GM21737 (cell line): ENCODE results near the gene CACHD1.

ENCODE experiments used
- ATAC-seq: cut with Tn5 transposase; IDR thresholded peaks from one replicate; pipeline ENCODE4 v1.9.1; 2021; ENCODE audit warnings: mild to moderate bottlenecking, moderate library complexity; ENCODE audit not compliant: unreplicated experiment

CACHD1 gene

DNA sequence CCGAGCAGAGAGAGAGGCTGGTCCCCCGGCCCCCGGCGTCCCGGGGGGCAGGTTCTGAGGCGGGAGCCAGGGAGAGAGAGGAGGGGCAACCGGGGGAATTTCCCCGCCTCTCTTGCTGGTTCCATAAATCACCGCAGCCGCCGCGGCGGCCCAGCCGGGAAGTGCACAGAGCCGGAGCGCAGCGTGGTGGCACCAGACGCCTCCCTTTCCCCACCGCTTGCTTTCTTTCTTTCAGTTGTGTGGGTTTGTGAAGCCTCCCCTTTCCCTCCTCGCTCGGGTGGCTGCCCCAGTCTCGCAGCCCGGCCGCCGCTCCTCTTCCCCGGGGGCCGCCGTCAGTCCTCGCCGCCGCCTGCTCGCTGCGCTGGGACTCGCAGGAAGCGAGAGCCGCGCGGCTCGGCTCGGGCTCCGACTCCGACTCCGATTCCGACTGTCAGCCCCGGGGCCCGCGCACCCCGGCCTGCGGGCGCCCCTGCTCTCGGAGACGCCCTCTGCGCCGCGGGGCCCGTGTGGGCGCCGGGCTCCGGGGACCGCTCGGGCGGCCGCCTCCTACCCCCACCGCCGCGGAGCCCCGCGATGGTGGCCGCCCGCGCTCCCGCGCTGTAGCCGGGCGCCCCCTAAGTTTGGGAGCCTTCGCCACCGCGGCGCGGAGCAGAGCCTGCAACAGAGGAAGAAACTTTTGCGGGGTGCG is at the start of gene CACHD1:
Gene CACHD1 (plus strand): TSS at position 153 of the 688 bp plus-strand sequence. CDS start 616 bp downstream, outside the sequence.
- ATAC-seq = peak; percentile 67

DNA sequence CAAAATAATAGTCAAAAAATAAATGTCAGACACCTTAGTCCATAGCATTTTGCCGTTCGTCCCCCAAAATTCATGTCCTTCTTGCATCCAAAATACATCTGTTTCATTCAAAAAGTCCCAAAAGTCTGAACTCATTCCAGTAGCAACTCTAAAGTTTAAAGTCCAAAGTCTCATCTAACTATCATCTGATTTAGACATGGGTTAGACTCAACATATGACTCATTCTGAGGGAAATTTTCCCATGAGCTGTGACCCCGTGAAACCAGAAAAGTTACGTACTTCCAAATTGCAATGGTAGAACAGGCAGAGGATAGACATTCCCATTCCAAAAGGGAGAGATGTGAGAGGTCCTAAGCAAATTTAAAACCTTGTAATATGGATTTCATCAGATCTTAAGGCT is 48.6 kb upstream of the CACHD1 start:
- ATAC-seq = no peak

DNA sequence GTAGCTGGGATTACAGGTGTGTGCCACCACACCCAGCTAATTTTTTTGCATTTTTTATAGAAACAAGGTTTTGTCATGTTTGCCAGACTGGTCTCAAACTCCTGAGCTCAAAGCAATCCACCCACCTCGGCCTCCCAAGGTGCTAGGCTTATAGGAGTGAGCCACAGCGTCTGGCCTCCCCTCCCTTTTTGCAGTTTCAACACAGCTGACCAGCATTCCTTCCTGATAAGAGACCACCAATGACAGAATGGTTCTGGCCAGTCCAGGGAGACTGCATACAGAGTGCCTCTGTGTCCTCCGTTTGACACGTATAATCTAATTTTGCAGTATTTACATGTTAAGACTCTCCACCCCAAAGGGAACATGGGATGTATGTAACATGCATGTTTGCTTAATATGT is 46.4 kb upstream of the CACHD1 start:
- ATAC-seq = no peak

DNA sequence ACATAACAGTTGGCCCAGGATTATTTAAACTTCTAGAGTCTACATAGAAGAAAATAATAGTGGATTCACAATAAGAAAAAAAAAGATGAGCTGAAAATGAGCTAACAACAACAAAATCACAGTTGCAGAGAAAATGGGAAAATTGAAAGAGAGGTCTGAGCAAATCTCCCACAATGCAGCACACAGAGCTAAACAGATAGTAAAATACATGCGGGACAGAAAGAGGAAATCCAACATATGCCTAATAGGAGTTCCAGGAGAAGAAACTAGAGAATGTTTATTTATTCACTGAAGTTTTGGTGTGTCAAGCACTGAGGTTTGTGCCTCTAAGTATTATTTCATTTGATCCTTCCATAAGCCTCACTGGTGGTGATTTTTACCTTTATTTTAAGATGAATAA is 45.5 kb upstream of the CACHD1 start:
- no peak for ATAC-seq

DNA sequence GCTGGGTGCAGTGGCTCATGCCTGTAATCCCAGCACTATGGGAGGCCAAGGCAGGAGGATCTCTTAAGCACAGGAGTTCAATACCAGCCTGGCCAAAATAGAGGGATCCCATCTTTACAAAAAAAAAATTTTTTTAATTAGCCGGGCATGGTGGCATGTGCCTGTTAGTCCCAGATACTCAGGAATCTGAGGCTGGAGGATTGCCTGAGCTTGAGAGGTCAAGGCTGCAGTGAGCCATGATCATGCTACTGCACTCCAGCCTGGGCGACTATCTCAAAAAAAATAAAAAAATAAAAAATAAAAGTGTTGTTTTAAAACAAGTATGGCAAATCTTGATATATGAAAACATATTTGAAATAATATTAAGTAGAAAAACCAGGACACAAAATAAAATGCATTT is 44.4 kb upstream of the CACHD1 start:
- ATAC-seq = no peak

DNA sequence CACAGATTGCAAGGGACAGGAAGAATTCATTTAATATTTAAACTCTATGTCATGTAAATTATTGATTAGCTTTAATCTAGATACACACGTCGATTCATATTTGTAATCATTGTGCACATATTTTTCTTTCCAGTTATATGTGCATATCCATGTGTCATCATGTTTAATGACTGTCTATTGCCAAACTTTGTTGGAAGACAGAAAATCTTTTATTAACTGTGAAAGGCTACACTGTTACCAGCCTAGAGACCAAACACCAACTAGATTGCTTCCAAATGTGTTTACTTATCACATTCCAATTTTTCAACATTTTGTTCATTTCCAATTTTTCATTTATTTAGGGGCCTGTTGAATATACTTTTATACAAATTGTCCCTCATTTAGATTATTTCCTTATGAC is 43.2 kb upstream of the CACHD1 start:
- ATAC-seq = no peak

DNA sequence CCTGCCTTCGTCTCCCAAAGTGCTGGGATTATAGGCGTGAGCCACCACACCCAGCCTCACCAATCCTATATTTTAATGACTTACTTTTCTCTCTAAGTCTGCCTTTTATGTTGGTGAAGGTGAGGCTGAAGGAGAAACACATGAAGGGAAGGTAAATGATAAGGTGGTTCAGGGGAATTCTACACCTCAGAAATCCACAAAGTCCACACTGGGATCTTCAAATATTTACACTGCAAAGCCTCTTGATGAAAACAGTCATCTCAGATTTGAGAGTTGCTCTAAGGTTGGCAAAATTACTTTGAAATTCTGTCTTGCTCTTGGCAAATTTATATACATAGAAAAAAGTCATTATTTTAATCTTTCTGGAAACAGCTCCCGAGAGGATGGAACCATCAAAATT is 42.0 kb upstream of the CACHD1 start:
- no peak for ATAC-seq

DNA sequence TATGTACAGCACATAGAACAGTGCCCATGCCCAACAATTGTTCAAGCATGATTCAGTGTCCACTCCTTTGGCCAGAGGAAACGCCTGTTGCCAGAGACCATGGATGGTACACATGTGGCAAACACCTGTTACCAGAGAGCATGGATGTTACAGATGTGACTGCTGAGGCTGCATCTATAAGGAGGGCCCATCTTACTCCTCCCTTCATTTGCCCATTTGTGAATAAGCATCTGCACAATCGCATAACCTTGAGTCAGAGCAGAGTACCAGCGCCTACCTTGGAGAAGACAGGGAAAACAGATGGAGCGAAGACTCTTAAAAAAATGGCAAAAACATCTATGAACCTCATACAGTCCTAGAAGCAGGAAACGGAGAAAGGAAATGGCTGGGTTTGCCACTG is 36.6 kb upstream of the CACHD1 start:
- ATAC-seq = no peak

DNA sequence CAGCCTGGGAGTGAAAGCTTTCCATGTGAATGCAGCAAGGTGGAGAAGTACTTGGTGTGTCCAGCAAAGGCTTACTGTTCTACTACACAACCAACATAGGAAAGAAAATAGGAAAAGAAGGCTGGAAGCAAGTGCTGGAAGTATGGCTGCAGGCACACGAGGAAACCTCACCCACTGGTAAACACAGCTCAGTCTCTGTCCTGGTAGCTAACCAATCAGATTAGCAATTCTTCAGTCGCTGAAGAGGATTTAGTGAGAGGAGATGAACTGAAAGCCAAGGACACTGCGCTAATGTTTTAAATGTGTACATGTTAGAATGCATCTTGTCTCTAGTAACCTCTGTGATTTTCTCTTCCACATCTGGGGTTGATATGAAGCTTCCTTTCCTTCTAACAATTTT is 36.2 kb upstream of the CACHD1 start:
- no peak for ATAC-seq

DNA sequence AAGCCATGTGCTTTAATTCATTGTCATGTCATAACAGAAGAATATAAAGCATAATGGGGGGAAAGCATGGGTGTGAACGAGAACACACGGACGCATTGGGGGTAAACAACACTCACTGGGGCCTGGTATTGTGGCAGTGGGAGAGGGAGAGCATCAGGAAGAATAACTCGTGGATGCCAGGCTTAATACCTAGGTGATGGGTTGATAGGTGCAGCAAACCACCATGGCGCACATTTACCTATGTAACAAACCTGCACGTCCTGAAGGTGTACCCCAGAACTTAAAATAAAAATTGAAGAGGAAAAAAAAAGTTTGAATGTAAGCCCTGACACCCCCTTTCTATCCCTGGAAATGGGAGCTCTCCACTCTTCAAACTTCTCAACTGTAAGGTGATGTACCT is 34.9 kb upstream of the CACHD1 start:
- no peak for ATAC-seq

DNA sequence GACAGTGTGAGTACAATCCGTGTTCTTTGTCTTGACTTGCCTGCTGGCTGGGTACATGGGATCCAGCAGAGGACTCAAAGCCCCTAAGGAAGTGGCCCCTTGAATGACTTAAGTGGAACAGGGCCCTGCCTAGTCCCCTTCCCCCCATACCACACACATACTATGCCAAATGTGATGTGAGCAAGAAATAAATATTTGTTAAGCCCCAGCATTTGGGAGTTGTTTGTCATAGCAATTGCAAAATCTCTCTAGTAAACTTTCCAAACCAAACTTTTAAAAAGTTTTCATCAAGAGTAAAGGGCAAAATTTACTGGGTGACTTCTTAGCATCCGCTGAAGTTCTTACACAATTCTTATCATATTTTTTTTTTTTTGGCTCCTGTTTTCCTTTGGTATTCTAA is 32.5 kb upstream of the CACHD1 start:
- ATAC-seq = no peak

DNA sequence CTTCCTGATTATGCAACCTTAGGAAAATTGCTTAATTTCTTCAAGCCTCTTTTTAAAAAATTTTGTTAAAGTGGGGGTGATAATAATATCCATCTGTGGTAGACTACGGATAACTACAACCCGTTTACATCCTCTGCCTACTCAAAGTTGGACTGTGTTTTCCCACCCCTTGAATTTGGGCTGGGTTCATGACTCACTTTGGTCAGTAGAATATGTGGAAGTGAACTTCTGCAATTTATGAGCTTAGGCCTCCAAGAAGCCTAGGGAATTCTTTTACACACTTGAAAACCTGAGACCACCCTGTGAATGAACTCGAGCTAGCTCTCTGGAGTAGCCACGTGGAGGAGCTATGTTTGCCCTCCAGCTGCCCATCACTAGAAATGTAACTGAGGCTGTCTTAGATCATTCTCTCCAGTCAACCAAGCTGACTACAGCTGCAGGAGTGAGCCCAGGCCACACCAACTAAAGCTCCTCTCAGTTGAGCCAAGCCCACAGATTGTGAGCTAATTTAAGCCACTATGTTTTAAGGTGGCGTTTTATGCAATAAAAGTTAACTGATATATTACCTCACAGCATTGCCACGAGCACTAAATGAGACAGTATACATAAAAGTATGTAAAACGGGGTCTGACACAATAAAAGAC is 29.6 kb upstream of the CACHD1 start:
- ATAC-seq = no peak

DNA sequence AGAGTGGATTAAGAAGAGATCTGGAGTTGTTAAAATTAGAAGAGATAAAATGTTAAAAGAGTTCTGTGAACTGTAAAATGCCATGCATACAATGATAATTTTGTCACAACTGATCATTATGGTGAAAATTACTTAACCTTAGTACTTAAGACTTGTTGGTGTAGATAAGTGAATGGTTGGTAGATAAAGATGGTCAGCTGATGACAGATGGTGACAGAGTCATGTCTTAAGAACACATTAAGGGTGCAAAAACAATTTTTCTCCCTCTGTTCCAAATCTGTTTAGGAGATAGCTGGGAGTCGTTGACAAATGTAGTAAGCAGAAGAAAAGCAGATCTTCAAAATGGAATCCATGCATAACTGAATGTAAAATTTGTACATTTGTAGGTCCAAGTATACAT is 18.5 kb upstream of the CACHD1 start:
- no peak for ATAC-seq

DNA sequence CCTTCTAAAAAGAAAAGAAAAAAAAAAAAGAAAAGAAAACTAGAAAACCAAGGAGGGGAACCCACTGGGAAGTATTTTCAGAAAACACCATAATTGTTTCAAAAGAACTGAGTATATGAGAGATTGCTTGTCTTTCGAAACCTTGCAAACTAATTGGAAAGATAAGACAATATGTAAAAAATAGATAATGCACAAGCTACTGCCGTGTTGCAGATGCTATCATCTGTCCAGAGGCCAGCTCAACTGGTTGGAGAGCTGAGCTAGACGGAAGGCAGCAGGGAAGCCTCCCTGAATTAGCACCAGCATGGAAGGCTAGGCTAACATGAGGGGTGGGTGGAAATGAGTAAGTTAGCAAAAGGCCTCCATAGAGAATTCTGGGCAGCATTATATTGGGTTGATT is 16.2 kb upstream of the CACHD1 start:
- ATAC-seq = no peak

DNA sequence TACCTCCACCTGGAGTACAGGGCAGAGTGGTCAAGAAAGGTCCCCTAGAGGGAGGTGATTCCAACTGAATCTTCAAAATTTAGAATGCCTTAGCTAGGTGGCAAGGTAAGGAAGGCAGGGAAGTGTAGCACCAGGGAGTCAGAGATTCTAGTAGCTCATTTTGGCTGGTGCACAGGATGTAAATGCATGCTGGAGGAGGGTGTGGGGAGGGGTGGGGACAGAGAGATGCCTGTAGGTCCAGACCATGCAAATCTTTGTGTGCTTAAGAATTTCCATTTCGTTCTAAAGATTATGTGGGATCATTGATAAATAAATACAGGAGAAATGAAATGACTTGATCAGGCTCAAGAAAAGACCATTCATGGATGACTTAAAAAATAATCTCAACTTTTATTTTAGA is 11.0 kb upstream of the CACHD1 start:
- no peak for ATAC-seq

DNA sequence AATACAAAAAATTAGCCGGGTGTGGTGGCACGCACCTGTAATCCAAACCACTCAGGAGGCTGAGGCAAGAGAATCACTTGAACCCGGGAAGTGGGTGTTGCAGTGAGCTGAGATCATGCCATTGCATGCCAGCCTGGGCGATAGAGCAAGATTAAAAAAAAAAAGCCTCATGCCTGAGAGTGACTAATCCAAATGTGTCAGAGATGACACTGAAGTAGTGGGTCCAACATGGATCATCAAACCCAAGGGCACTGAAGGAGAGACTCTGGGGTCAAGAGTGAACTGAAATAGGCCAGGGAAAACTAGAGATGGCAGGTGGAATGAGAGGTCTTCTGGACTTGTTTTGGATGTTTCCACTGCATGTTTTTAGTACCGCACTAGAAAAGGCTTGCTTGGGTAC is 10.2 kb upstream of the CACHD1 start:
- ATAC-seq = no peak

DNA sequence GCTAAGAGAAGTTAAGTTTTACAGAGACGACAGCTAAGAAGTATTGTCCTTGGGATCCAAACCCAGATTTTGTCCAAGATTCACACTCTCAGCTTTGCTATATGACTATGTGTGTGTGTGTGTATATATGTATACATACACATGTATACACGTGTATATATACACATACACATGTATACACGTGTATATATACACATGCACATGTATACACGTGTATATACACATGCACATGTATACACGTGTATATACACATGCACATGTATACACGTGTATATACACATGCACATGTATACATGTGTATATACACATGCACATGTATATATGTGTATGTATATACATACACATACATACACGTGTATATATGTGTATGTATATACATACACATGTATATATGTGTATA is 3.9 kb upstream of the CACHD1 start:
- ATAC-seq = no peak

DNA sequence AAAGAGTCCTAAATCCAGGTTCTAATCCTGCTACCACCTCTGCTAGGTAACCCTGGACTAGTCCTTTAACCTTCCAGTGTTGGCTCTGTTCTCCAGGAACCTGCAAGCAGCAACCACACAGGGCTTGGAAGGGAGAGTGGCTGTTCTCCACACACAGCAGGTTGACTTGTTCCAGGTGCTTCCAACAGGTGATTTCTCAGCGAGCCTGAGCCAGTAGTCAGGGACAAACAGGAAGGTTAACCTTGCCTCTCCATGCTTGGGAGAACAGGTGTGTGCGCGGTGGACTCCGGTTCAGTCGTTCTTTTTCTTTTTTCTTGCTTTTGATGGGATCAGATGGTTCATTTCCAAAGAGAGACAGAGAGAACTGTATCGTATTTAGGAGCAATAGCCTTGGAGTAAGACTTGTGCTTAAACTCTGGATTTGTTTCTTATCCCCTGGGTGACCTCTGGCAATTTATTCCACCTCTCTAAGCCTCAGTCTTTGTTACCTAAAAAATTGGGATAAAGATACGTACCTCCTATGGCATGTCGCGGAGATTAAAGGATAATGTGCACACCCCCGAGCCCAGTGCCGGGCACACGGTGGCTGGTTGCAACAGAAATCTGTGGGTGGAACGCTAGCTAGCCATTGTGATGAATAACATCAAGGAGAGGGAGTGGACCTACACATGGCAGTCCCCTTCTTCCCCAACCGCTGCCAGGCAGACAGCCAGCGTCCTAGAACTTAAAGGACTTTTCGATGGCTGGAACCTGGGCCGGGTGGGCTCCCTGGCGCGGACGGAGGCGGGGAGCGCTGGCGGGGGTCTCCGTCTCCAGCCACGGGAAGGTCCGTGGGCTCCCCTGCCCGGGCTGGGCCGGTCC is 583 bp upstream of the CACHD1 start:
- no peak for ATAC-seq

DNA sequence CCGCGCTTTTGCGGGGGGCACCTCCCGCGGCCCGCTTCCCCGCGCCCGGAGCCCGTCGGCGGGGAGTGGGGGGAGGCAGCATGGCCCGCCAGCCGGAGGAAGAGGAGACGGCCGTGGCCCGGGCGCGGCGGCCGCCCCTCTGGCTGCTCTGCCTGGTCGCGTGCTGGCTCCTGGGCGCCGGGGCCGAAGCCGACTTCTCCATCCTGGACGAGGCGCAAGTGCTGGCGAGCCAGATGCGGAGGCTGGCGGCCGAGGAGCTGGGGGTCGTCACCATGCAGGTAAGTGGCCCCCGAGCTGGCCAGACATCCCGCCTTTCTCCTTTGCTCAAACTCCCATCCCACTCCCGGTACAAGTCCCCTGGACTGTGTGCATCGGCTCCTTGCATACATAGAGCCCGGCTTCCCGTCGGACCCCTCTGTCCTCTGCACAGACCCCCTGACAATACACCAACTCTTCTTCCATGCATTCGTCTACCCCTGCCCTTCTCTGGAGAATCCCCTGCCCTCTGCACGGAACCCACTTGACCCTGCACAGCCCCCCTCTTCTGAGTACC is 812 bp downstream of the CACHD1 start:
- ATAC-seq = no peak

DNA sequence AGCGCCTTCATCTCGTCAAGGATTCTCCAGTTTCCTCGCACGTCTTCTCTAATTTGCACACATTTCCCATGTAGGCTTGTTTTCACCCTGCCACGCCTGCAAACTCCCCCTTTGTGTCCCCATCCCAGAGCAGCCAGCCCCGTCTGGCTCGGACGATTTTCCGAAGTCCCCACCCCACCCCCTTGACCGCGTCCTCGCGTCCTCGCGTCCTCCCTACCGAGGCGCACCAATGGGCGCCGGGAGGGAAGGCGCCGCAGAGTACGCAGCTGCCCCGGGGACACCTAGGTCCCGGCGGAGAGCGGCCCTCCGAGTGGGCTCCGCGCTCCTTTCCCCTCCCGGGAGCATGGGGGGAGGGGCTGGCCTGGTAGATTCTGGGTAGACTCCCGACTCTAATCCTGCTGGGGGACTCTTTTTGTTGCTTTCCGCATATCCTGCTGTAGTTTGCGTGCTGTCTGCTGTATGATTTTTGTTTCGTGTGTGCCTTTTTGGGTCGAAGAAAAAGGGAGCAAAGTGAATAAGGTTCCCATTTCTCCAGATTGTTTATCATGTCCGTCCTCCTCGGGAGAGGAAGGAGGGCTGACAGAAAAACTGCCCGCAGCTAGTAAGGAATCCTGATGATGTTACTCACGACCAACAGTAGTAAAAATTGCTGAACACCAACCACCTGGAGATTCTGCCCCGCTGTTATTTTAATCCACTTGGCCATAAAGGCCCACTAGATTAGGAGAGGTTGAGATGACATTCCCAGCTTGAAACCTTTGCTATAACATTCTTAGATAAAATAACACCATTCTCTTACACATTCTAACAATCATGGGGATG is 1.5 kb downstream of the CACHD1 start:
- ATAC-seq = no peak

DNA sequence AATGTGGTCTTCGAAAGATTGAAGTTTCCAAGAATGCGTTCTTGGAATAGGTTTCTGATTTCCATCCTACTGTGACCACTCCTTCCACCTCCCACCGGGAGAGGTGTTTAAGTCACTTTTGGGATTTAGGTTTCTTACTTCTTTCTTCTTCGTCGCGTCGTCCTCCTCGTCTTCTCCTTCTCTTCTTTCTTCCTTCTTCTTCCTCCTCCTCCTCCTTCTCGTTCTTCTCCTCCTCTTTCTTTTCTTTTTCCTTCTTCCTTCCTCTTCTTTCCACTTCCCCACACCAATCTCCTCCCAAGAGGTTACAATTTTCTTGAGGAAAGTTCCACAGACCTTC is 2.1 kb downstream of the CACHD1 start:
- ATAC-seq = no peak
